ENCODE results near the gene RENBP. TPM values are rescaled to one million over a fixed set of nuclear protein-coding genes. Genes with fewer than 3 reads are reported as not detected.

RENBP gene
- total RNA-seq, 1 experiment from 2014 or later: 0.11 TPM

- H3K27ac ChIP-seq: no peak overlapping the region
Measured at GRCh38 chrX:153966841-153967535, 22.5 kb upstream of the RENBP start.

DNA sequence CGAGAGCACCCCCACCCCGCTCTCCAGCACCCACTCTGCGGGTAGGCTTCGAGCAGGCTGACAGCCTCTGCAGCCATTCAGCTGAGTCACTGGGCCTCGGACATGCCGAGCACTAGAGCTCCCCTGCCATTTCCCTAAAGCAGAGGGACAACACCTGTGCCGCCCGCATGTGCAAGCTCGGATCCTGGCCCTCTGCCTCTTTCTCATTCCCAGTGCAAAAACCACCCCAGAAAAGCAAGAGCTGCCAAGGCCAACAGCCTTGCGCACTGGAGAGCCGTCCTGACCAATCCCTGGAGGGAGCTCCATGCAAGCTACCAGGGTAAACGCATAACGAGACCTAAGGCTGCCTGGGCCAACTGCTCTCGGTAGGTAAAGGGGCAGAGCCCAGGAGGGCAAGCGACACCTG is 21.8 kb upstream of the RENBP start:
- no peak for DNase-seq (ENCODE audit: low read depth in 1 of 2, low spot score in 2 of 2)
- no peaks in the 10 kb centered on the region for H3K9me3 ChIP-seq (replicated peaks)
- H3K27ac ChIP-seq: no peak overlapping the region
- peaks cover 12% of the 10 kb centered on the region for H3K4me1 ChIP-seq (replicated peaks)
- H3K36me3 ChIP-seq: peaks cover 69% of the 10 kb centered on the region
- no peaks in the 10 kb centered on the region for H3K27me3 ChIP-seq (replicated peaks)
- H3K4me3 ChIP-seq: no peak overlapping the region

More at GRCh38 chrX:153966841-153967535, 22.5 kb upstream of the RENBP start:
- Histone ChIP-seq H3K27me3 (replicated peaks) (no peaks in the 10 kb centered on the region), H3K36me3 (peaks cover 66% of the 10 kb centered on the region), H3K4me1 (replicated peaks) (peaks cover 12% of the 10 kb centered on the region), H3K9me3 (replicated peaks) (no peaks in the 10 kb centered on the region), H3K4me3 (no peak overlapping the region)
- no peak for DNase-seq (ENCODE audit: low read depth in 1 of 2, low spot score in 2 of 2)

- no peaks in the 10 kb centered on the region for H3K27me3 ChIP-seq (replicated peaks)
- H3K27ac ChIP-seq: no peak overlapping the region
- no peaks in the 10 kb centered on the region for H3K9me3 ChIP-seq (replicated peaks)
- no peak overlapping the region for H3K4me3 ChIP-seq
- peaks cover 67% of the 10 kb centered on the region for H3K36me3 ChIP-seq
- peaks cover 12% of the 10 kb centered on the region for H3K4me1 ChIP-seq (replicated peaks)
- DNase-seq (ENCODE audit: low read depth in 1 of 2, low spot score in 2 of 2): no peak
Measured at GRCh38 chrX:153965406-153965805, 21.0 kb upstream of the RENBP start.

DNA sequence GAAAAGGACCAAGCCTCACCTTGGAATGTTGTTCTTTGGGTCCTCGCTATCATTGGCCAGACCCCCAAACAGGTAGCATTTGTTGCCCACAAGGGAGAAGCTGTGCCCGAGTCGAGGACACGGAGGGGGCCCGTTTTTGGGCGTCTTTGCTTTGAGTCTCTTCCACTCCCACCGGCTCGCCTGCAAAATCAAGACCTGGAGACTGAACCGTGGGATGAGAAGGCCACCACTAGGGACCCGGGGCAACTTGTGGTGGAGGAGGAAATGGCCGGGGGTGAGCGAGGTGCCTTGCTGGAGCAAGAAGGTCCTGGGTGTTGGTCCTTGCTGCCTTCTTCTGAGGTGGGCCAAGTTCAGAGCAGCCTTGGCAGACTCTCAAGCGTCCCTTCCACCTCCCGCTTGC is 19.7 kb upstream of the RENBP start:
- peaks cover 72% of the 10 kb centered on the region for H3K36me3 ChIP-seq
- DNase-seq (ENCODE audit: low read depth in 1 of 2, low spot score in 2 of 2): no peak
- no peak overlapping the region for H3K4me3 ChIP-seq
- no peaks in the 10 kb centered on the region for H3K9me3 ChIP-seq (replicated peaks)
- no peak overlapping the region for H3K27ac ChIP-seq
- H3K27me3 ChIP-seq (replicated peaks): no peaks in the 10 kb centered on the region
- H3K4me1 ChIP-seq (replicated peaks): peaks cover 8% of the 10 kb centered on the region

GRCh38 chrX:153963546-153963945 is 19.1 kb upstream of the RENBP start:
- no peak for DNase-seq (ENCODE audit: low read depth in 1 of 2, low spot score in 2 of 2)
- Histone ChIP-seq H3K27me3 (replicated peaks) (no peaks in the 10 kb centered on the region), H3K4me3 (no peak overlapping the region), H3K9me3 (replicated peaks) (no peaks in the 10 kb centered on the region), H3K4me1 (replicated peaks) (peaks cover 2% of the 10 kb centered on the region), H3K36me3 (peaks cover 71% of the 10 kb centered on the region), H3K27ac (no peak overlapping the region)

- Histone ChIP-seq H3K4me3 (no peak overlapping the region), H3K9me3 (replicated peaks) (no peaks in the 10 kb centered on the region), H3K27me3 (replicated peaks) (no peaks in the 10 kb centered on the region), H3K27ac (no peak overlapping the region), H3K36me3 (peaks cover 74% of the 10 kb centered on the region), H3K4me1 (replicated peaks) (no peaks in the 10 kb centered on the region)
- no peak for DNase-seq (ENCODE audit: low read depth in 1 of 2, low spot score in 2 of 2)
Measured at GRCh38 chrX:153961292-153961691, 16.8 kb upstream of the RENBP start.

DNA sequence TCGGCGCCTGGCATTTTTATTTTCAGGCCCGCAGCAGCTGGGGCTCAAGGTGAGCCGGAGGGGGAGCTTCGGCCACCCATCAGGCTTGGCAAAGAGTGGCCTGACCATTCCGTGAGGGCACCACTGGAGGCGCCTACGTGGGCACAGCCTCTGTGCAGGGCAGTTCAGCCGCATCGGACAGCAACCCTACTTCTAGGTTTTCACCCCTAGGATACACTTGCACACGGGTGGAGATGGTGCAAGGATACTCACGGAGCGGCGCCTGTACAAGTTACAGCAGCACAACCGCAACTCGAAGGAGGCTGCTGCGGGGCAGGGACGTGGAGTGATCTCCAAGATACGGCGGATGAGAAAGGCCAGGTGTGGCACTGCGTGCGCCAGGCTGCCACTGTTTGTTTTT is 16.3 kb upstream of the RENBP start:
- peaks cover 79% of the 10 kb centered on the region for H3K36me3 ChIP-seq
- H3K9me3 ChIP-seq (replicated peaks): no peaks in the 10 kb centered on the region
- H3K27me3 ChIP-seq (replicated peaks): no peaks in the 10 kb centered on the region
- H3K4me3 ChIP-seq: no peak overlapping the region
- H3K27ac ChIP-seq: no peak overlapping the region
- no peaks in the 10 kb centered on the region for H3K4me1 ChIP-seq (replicated peaks)
- DNase-seq (ENCODE audit: low read depth in 1 of 2, low spot score in 2 of 2): no peak

DNA sequence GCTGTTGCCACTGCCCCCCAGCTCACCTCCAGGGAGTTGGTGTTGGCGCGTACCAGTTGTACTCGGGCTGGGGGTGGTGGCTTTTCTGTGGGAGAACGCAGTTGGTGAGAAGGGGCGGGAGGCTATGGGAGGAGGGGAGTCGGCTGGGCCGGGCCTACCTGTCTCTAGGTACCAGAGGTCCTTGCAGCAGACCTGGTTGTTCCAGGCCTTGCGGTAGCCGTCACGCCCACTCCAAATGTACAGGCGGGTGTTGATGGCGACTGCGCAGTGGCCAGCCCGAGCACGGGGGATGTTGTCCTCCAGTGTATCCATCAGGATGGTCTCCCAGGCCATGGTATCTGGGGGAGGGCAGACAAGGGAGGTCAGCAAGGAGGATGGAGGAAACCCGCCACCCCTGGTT is 15.6 kb upstream of the RENBP start:
- no peaks in the 10 kb centered on the region for H3K4me1 ChIP-seq (replicated peaks)
- no peaks in the 10 kb centered on the region for H3K27me3 ChIP-seq (replicated peaks)
- H3K36me3 ChIP-seq: peaks cover 85% of the 10 kb centered on the region

DNA sequence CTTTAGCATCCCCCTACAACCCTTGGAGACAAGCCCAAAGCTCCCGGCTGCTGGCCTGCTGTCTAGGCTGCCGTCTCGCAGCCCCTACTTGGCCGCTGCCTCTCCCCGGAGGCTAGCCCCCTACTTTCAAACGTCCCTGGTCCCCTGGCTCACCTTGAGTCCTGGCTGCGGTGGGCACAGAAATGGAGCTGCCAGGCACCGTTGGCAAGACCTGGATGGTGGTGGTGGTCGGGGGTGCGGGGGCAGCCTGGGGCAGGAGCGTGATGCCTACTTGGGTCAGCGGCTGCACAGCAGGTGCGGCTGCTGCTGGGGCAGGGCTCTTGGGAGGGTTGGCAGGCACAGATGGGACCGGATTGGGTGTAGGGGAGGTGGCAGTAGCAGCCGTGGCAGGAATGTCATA is 15.2 kb upstream of the RENBP start:
- Histone ChIP-seq H3K27me3 (replicated peaks) (no peaks in the 10 kb centered on the region), H3K36me3 (peaks cover 89% of the 10 kb centered on the region), H3K27ac (no peak overlapping the region), H3K4me3 (no peak overlapping the region), H3K4me1 (replicated peaks) (no peaks in the 10 kb centered on the region), H3K9me3 (replicated peaks) (no peaks in the 10 kb centered on the region)
- DNase-seq (ENCODE audit: low read depth in 1 of 2, low spot score in 2 of 2): no peak

More for the DNA sequence above, 15.6 kb upstream of the RENBP start:
- Histone ChIP-seq H3K9me3 (replicated peaks) (no peaks in the 10 kb centered on the region), H3K27ac (no peak overlapping the region), H3K4me3 (no peak overlapping the region)
- DNase-seq (ENCODE audit: low read depth in 1 of 2, low spot score in 2 of 2): no peak

GRCh38 chrX:153958605-153959004 is 14.2 kb upstream of the RENBP start:
- no peaks in the 10 kb centered on the region for H3K27me3 ChIP-seq (replicated peaks)
- H3K4me1 ChIP-seq (replicated peaks): no peaks in the 10 kb centered on the region; the same call in 1 of the 2 replicates
- H3K4me3 ChIP-seq: no peak overlapping the region
- H3K9me3 ChIP-seq (replicated peaks): no peaks in the 10 kb centered on the region
- H3K27ac ChIP-seq: no peak overlapping the region
- DNase-seq (ENCODE audit: low read depth in 1 of 2, low spot score in 2 of 2): no peak
- H3K36me3 ChIP-seq: peaks cover 94% of the 10 kb centered on the region

DNA sequence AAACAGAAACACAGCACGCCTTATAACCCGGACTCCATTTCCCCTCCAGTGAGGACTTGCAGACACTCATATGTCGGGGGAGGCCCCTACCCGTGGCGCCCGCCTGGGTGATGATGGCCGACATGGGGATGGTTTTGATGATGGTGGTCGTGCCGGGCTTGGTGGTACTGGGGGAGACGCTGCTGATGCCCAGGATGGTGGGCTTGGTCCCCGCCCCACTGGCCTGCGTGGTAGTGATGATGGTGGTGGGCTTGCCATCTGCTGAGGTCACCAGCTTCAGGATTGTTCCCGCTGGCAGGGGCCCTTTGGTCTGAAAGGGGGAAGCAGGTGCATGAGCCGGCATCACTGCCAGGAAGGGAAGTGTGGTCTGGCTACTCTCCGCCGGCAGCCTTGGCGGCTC is 12.8 kb upstream of the RENBP start:
- DNase-seq (ENCODE audit: low read depth in 1 of 2, low spot score in 2 of 2): no peak
- Histone ChIP-seq H3K27me3 (replicated peaks) (no peaks in the 10 kb centered on the region), H3K4me1 (replicated peaks) (peaks cover 3% of the 10 kb centered on the region), H3K27ac (no peak overlapping the region), H3K9me3 (replicated peaks) (no peaks in the 10 kb centered on the region), H3K4me3 (no peak overlapping the region), H3K36me3 (peaks cover 94% of the 10 kb centered on the region)

DNA sequence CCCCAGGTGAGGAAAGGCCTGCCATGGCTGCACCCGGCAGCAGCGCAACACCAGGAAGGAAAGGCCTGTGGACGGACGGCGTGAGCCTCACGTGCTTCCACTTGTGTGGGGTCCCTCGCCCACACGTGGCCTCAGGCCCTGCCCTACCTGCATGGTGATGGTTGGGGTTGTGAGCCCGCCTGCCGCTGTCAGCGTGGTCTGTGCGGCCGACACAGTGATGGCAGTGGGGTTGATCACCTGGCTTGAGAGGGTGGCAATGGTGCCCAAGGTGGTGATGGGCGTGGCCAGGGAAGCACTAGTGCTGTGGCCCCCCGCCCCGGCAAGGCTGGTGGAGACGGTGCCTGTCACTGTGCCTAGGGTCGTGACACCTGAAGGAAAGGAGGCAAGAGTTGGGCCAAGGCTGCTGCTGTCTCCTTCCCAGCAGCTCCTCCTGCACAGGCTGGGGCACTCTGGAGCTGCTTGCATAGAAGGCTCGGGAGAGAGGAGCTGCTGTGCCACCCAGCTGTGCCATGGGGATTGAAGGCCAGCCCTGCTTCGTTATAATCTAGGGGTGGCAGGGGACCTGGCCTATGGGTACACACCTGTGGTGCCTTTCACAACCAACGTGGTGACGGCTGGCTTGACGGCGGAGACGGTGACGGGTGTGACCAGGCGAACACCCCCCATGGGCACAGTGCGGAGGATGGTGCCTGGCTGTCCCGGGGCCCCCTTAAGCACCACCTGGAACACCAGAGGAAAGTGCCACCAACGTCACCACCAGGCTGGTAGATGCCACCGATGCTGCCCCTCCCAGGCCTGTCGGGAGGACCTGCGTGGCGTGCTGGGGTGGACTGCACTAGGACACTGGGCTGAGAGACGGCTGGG is 11.8 kb upstream of the RENBP start:
- no peak overlapping the region for H3K27ac ChIP-seq
- H3K4me3 ChIP-seq: no peak overlapping the region
- no peaks in the 10 kb centered on the region for H3K27me3 ChIP-seq (replicated peaks)
- H3K36me3 ChIP-seq: peaks cover 94% of the 10 kb centered on the region
- H3K4me1 ChIP-seq (replicated peaks): peaks cover 3% of the 10 kb centered on the region
- H3K9me3 ChIP-seq (replicated peaks): no peaks in the 10 kb centered on the region
- DNase-seq (ENCODE audit: low read depth in 1 of 2, low spot score in 2 of 2): no peak

- no peaks in the 10 kb centered on the region for H3K9me3 ChIP-seq (replicated peaks)
- DNase-seq (ENCODE audit: low read depth in 1 of 2, low spot score in 2 of 2): no peak
- H3K27me3 ChIP-seq (replicated peaks): no peaks in the 10 kb centered on the region
- peaks cover 97% of the 10 kb centered on the region for H3K36me3 ChIP-seq
- H3K4me1 ChIP-seq (replicated peaks): peaks cover 3% of the 10 kb centered on the region
- no peak overlapping the region for H3K27ac ChIP-seq
- no peak overlapping the region for H3K4me3 ChIP-seq
Measured at GRCh38 chrX:153955228-153955732, 10.8 kb upstream of the RENBP start.

DNA sequence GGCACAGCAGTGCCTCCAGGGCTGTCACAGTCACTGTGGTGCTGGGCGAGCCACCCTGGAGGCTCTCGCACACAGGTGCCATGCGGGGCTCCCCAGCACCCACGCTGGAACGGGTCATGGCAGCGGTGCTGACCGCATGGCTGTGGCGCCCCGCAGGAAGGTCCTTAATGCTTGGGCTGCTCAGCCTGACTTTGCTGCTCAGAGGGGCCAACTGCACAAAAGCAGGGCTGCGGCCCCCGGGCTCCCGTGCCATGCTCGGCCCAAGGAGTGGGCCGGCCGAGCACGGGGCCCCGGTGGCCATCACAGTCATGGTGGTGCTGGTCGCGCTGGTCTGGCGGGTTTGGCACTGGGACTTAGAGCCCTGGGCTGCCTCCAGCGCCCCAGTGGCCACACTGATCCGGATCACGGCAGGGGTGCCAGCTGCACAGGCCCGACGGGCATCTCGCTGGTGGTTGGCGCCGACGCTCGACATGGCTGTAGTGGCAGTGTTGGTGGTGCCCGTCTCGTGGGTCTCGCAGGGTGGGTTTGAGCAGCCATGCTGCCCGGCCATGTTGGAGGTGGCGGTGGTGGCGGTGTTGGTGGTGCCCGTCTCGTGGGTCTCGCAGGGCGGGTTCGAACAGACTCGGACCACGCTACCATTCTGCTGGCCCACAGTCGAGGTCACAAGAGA is 10.2 kb upstream of the RENBP start:
- Histone ChIP-seq H3K4me1 (replicated peaks) (peaks cover 3% of the 10 kb centered on the region), H3K27me3 (replicated peaks) (no peaks in the 10 kb centered on the region), H3K27ac (no peak overlapping the region), H3K4me3 (no peak overlapping the region), H3K36me3 (peaks cover 97% of the 10 kb centered on the region), H3K9me3 (replicated peaks) (no peaks in the 10 kb centered on the region)
- DNase-seq (ENCODE audit: low read depth in 1 of 2, low spot score in 2 of 2): no peak

Data from SJSA1 (cell line).